ENCODE data around the gene CTRL. TPM values are rescaled to one million over a fixed set of nuclear protein-coding genes. Genes with fewer than 3 reads are reported as not detected.

The CTRL gene
- total RNA-seq, 2 experiments from 2014 or later = 3.8 to 3.9 TPM

DNA sequence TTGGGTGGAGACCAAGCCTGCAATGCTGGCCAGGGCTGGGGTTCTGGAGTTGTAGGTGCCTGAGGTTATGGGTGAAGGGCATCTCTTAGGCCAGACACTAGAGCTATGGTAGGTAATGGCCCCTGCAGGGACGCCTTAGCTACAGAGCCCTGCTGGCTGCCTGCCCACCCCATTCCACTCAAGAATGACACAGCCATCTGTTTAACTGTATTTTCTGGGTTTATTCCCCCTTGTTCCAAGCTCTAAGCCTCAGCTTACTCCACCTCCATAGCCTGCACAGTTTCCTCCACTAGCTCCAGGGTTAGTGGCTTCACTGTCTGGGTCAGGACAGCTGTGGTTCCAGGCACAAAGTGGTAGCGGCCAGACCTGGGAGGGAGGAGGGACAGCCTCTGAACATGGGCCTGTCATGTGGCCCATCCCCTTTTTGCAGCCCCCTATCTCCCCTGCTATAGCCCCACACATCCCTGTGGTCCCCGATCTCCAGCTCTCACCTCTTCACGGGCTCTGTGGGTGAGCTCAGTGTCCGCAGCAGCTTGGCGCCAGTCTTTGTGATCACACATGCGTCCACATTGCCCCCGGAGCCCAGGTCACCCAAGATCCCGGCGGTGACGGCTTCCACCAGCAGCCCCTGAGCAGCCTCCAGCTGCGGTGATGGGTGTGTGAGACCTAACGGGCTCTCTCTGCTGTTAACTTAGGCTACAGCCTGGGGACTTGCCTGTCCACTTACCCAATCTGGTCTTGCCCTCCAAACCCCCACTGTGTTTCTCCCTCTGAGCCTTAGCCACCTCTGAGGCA, 2.8 kb upstream of the CTRL start:
- H3K4me1 Mint-ChIP-seq (ENCODE audit: low read depth) = peaks cover 32% of the 10 kb centered on the region
- H3K4me3 Mint-ChIP-seq = peak overlapping the region; percentile 97
- POLR2A ChIA-PET = interaction anchor here (0.7 to 3.8 kb wide), 23 partner anchors 9 to 373 kb away, joined by 3 to 26 read pairs (median 5); partner anchors contain the start of genes CENPT, CTCF, DDX28 and DUS2
- H3K36me3 Mint-ChIP-seq (ENCODE audit: low read depth) = peaks cover 48% of the 10 kb centered on the region
- ATAC-seq = no peak
- no peaks in the 10 kb centered on the region for H3K27me3 Mint-ChIP-seq
- no peak for DNase-seq
- H3K27ac Mint-ChIP-seq = peak overlapping the region; percentile 100
- no peaks in the 10 kb centered on the region for H3K9me3 Mint-ChIP-seq
- TF ChIP-seq, protein P1, sequence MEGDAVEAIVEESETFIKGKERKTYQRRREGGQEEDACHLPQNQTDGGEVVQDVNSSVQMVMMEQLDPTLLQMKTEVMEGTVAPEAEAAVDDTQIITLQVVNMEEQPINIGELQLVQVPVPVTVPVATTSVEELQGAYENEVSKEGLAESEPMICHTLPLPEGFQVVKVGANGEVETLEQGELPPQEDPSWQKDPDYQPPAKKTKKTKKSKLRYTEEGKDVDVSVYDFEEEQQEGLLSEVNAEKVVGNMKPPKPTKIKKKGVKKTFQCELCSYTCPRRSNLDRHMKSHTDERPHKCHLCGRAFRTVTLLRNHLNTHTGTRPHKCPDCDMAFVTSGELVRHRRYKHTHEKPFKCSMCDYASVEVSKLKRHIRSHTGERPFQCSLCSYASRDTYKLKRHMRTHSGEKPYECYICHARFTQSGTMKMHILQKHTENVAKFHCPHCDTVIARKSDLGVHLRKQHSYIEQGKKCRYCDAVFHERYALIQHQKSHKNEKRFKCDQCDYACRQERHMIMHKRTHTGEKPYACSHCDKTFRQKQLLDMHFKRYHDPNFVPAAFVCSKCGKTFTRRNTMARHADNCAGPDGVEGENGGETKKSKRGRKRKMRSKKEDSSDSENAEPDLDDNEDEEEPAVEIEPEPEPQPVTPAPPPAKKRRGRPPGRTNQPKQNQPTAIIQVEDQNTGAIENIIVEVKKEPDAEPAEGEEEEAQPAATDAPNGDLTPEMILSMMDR (IDR thresholded peaks at IDR 0.05) = no peak
- CTCF ChIA-PET = interaction anchor here (1.3 to 5.2 kb wide), 6 partner anchors 8 to 131 kb away, joined by 3 to 32 read pairs (median 11); partner anchors contain the start of genes NRN1L and PSKH1
- intact Hi-C loops (cut with micrococcal nuclease) = loop anchor here (10.0 kb wide), 1 partner anchor 270 kb away; the partner anchor contains the start of genes ACD, C16orf86, ENKD1 and PARD6A

DNA sequence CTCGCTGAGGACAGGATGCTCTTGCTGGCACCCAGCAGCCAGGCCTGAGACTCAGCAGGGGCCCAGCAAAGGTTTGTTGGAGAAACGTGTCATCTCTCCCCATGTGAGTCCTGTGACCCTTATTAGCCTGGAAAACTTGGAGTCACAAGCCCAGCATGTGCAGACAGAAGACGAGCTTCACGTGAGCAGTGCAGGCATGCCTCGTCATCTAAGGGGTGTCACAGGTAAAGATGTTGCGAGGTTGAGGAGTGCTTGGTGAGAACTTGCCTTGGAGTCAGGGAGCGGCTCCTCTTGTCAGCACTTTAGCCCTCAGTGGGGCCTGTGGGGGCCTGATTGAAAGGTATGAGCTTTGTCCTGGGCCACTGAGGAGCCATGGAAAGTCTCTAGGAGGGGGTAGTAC, 2.1 kb upstream of the CTRL start:
- Mint-ChIP-seq H3K36me3 (ENCODE audit: low read depth) (peaks cover 46% of the 10 kb centered on the region), H3K27me3 (no peaks in the 10 kb centered on the region), H3K27ac (peak overlapping the region; percentile 100), H3K4me1 (ENCODE audit: low read depth) (peaks cover 26% of the 10 kb centered on the region), H3K9me3 (no peaks in the 10 kb centered on the region), H3K4me3 (peak overlapping the region; percentile 97)
- DNase-seq = no peak
- ChIA-PET CTCF (interaction anchor here (1.1 to 5.2 kb wide), 5 partner anchors 41 to 261 kb away, joined by 3 to 32 read pairs (median 16); partner anchors contain the start of genes NRN1L and PSKH1), POLR2A (interaction anchor here (0.6 to 3.0 kb wide), 13 partner anchors 8 to 176 kb away, joined by 3 to 15 read pairs (median 3); partner anchors contain the start of gene EDC4)
- TF ChIP-seq, protein P1 (IDR thresholded peaks at IDR 0.05) = no peak
- ATAC-seq = no peak
- intact Hi-C loops (cut with micrococcal nuclease) = loop anchor here (10.0 kb wide), 1 partner anchor 269 kb away; the partner anchor contains the start of genes ACD, C16orf86, ENKD1 and PARD6A

DNA sequence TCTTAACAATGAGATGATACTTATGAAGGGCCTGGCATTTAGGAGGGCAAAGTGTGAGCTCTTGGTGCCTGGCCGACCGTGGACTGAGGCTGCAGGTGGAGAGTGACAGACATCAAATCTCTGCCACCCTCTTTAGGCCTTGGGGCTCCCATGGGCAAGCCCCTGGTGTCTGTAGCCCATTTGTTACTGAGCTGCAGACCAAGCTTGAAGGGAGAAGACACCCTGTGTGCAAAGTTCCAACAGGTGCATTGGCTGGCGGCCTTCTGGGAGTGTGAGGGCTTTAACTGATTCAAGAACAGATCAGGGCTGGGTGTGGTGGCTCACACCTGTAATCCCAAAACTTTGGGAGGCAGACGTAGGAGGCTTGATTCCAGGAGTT, 789 bp upstream of the CTRL start:
- Mint-ChIP-seq H3K36me3 (ENCODE audit: low read depth) (peaks cover 47% of the 10 kb centered on the region), H3K9me3 (no peaks in the 10 kb centered on the region), H3K4me3 (no peak overlapping the region), H3K27ac (no peak overlapping the region), H3K27me3 (no peaks in the 10 kb centered on the region), H3K4me1 (ENCODE audit: low read depth) (peaks cover 25% of the 10 kb centered on the region)
- ChIA-PET POLR2A (interaction anchor here (0.7 to 1.5 kb wide), 6 partner anchors 10 to 51 kb away, joined by 3 to 6 read pairs (median 4); partner anchors contain the start of gene PSKH1), CTCF (interaction anchor here (0.8 to 5.3 kb wide), 3 partner anchors 10 to 116 kb away, joined by 3 to 32 read pairs (median 28); partner anchors contain the start of gene NRN1L)
- DNase-seq = no peak
- TF ChIP-seq, protein P1 (IDR thresholded peaks at IDR 0.05) = no peak
- no peak for ATAC-seq
- intact Hi-C loops (cut with micrococcal nuclease) = loop anchor here (10.0 kb wide), 1 partner anchor 268 kb away; the partner anchor contains the start of genes ACD, C16orf86, ENKD1 and PARD6A

DNA sequence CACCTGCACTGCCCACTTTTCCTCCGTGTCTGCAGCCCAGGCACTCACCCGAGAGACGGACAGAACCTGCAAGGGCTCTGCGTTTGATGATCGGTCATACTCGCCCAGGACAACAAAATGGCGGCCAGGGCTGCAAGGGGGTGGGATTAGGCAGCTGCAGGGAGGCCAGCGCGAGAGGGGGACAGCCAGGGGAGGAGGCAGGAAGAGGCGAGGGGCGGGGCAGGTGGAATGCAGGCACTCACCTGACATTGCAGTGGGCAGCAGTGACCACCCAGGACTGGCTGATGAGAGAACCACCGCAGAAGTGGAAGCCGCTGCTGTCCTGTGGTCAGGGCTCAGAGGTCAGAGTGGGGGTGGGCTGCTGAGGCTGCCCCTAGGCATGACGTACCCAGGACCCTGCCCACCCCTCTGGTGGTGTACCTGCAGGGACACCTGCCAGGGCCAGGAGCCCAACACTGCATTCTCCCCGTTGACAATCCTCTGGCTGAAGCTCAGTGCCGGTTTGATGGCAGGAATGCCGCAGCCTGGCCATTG, 917 bp downstream of the CTRL start:
- Mint-ChIP-seq H3K9me3 (no peaks in the 10 kb centered on the region), H3K27ac (no peak overlapping the region), H3K27me3 (no peaks in the 10 kb centered on the region), H3K36me3 (ENCODE audit: low read depth) (peaks cover 31% of the 10 kb centered on the region), H3K4me3 (no peak overlapping the region), H3K4me1 (ENCODE audit: low read depth) (peaks cover 18% of the 10 kb centered on the region)
- TF ChIP-seq, protein P1 (IDR thresholded peaks at IDR 0.05) = no peak
- CTCF ChIA-PET = interaction anchor here (1.1 to 5.3 kb wide), 4 partner anchors 10 to 115 kb away, joined by 3 to 32 read pairs (median 16); partner anchors contain the start of genes NRN1L and PSKH1
- intact Hi-C loops (cut with micrococcal nuclease) = loop anchor here (10.0 kb wide), 1 partner anchor 266 kb away; the partner anchor contains the start of genes ACD, C16orf86, ENKD1 and PARD6A
- ATAC-seq (no peak), DNase-seq (no peak)
- POLR2A ChIA-PET = interaction anchor here (0.6 to 1.5 kb wide), 6 partner anchors 8 to 88 kb away, joined by 3 to 6 read pairs (median 3); no protein-coding TSS in a partner anchor
